HG02970 (cell line): ENCODE measurements around the gene SLC26A8.
"Not testable (repeated sequence)": the region's sequence is repeated elsewhere in the genome, so short reads cannot be mapped to it uniquely, and the experiment has no call there.

Source experiments
- ATAC-seq: cut with Tn5 transposase; IDR thresholded peaks from one replicate; pipeline ENCODE4 v1.9.1; 2021; ENCODE audit warnings: mild to moderate bottlenecking, moderate library complexity, moderate number of reproducible peaks; ENCODE audit not compliant: unreplicated experiment, low FRiP score

SLC26A8 gene

GRCh38 chr6:35919085-35919826 is 105.2 kb downstream of the SLC26A8 start:
- ATAC-seq, result no peak

GRCh38 chr6:35916893-35917292 is 107.5 kb downstream of the SLC26A8 start:
- ATAC-seq, result not testable (repeated sequence)

GRCh38 chr6:35916056-35916455 is 108.4 kb downstream of the SLC26A8 start:
- no peak for ATAC-seq

GRCh38 chr6:35914536-35914935 is 109.9 kb downstream of the SLC26A8 start:
- no peak for ATAC-seq

GRCh38 chr6:35911871-35912653 is 112.4 kb downstream of the SLC26A8 start:
- ATAC-seq, result no peak

GRCh38 chr6:35909571-35909970 is 114.9 kb downstream of the SLC26A8 start:
- not testable (repeated sequence) for ATAC-seq

- ATAC-seq, result not testable (repeated sequence)
Measured at GRCh38 chr6:35908753-35909401, 115.6 kb downstream of the SLC26A8 start.

GRCh38 chr6:35907750-35908149 is 116.7 kb downstream of the SLC26A8 start:
- ATAC-seq, result no peak

GRCh38 chr6:35906499-35906846 is 118.0 kb downstream of the SLC26A8 start:
- ATAC-seq, result no peak

- ATAC-seq, result no peak
Measured at GRCh38 chr6:35905841-35906498, 118.5 kb downstream of the SLC26A8 start.

GRCh38 chr6:35905141-35905785 is 119.2 kb downstream of the SLC26A8 start:
- no peak for ATAC-seq

GRCh38 chr6:35903679-35904078 is 120.8 kb downstream of the SLC26A8 start:
- ATAC-seq, result no peak

- ATAC-seq, result no peak
Measured at GRCh38 chr6:35900448-35900847, 124.0 kb downstream of the SLC26A8 start.

- no peak for ATAC-seq
Measured at GRCh38 chr6:35898003-35898402, 126.4 kb downstream of the SLC26A8 start.

- no peak for ATAC-seq
Measured at GRCh38 chr6:35897486-35897885, 127.0 kb downstream of the SLC26A8 start.

GRCh38 chr6:35897036-35897435 is 127.4 kb downstream of the SLC26A8 start:
- ATAC-seq, result no peak

- no peak for ATAC-seq
Measured at GRCh38 chr6:35896228-35896627, 128.2 kb downstream of the SLC26A8 start.

- no peak for ATAC-seq
Measured at GRCh38 chr6:35895560-35895959, 128.9 kb downstream of the SLC26A8 start.

- no peak for ATAC-seq
Measured at GRCh38 chr6:35894776-35895175, 129.7 kb downstream of the SLC26A8 start.
